H1 (cell line): ENCODE measurements around the gene EGF. TPM values are rescaled to one million over a fixed set of nuclear protein-coding genes. Genes with fewer than 3 reads are reported as not detected.

ENCODE experiments used
- CTCF ChIA-PET: fragments of 300-600 bp; sonication (Branson Sonifier 250); formaldehyde crosslinking; loops from one replicate; lab custom pipeline; 2021; ENCODE audit not compliant: partially characterized antibody; lab: Charles Lee
- POLR2A ChIA-PET: fragments of 300-600 bp; sonication (Branson Sonifier 250); formaldehyde crosslinking; loops from one replicate; lab custom pipeline; 2021; ENCODE audit warnings: inconsistent platforms; ENCODE audit not compliant: partially characterized antibody; lab: Charles Lee
- DNase-seq, 2 experiments: peaks; one replicate each; pipeline versions ENCODE4 v3.0.0 to v3.0.0-alpha.2; 2010 to 2022; ENCODE audit warnings: low spot score in 2 of 2, low read depth in 1 of 2, mixed read lengths in 1 of 2
- FAIRE-seq: peaks from 2 replicates; lab custom pipeline; 2011; peaks lifted over from hg19 to GRCh38; lab: Jason Lieb, UNC
- H2AFZ ChIP-seq: 2 replicates; pipeline ENCODE4 v1.8.1; 2012; ENCODE audit warnings: low read length, inconsistent platforms
- H2AK5ac ChIP-seq: 2 replicates; pipeline ENCODE4 v1.6.1; 2013; ENCODE audit warnings: low read depth, low read length
- H2BK120ac ChIP-seq: replicated peaks from 2 replicates; pipeline ENCODE3; 2013; ENCODE audit warnings: low read depth, low read length, inconsistent platforms
- H2BK12ac ChIP-seq: 2 replicates; pipeline ENCODE4 v1.6.1; 2013; ENCODE audit warnings: low read depth, low read length
- H2BK15ac ChIP-seq: 2 replicates; pipeline ENCODE4 v1.6.1; 2013; ENCODE audit warnings: low read length
- H2BK20ac ChIP-seq: 2 replicates; pipeline ENCODE4 v1.6.1; 2013; ENCODE audit warnings: low read length
- H2BK5ac ChIP-seq: 2 replicates; pipeline ENCODE4 v1.6.1; 2013; ENCODE audit warnings: low read depth, low read length
- H3K14ac ChIP-seq: 2 replicates; pipeline ENCODE4 v1.6.1; 2013; ENCODE audit warnings: inconsistent platforms; ENCODE audit not compliant: insufficient read length
- H3K18ac ChIP-seq: 2 replicates; pipeline ENCODE4 v1.6.1; 2013; ENCODE audit warnings: low read length; ENCODE audit errors: extremely low read depth
- H3K23ac ChIP-seq: 2 replicates; pipeline ENCODE4 v1.6.1; 2013; ENCODE audit warnings: inconsistent platforms; ENCODE audit not compliant: insufficient read length
- H3K23me2 ChIP-seq: 2 replicates; pipeline ENCODE4 v1.6.1; 2013; ENCODE audit warnings: low read depth, low read length
- H3K27ac ChIP-seq: 2 replicates; pipeline ENCODE4 v1.6.1; 2011; ENCODE audit warnings: low read depth, low read length, inconsistent platforms
- H3K27me3 ChIP-seq, 4 experiments: replicated peaks in 1 of 4; 1 replicate in 1 of 4; 2 replicates in 3 of 4; pipeline versions ENCODE4 v1.6.1 to v1.8.1; 2011 to 2013; ENCODE audit warnings: low read length in 3 of 4, mild to moderate bottlenecking in 3 of 4, inconsistent platforms in 2 of 4, mixed read lengths in 2 of 4, moderate library complexity in 1 of 4; ENCODE audit not compliant: control insufficient read depth in 3 of 4, insufficient read depth in 3 of 4; ENCODE audit errors: extremely low read depth in 1 of 4
- H3K36me3 ChIP-seq, 4 experiments: 2 replicates each; pipeline versions ENCODE4 v1.6.1 to v1.8.1; 2011 to 2013; ENCODE audit warnings: mild to moderate bottlenecking in 4 of 4, low read length in 3 of 4, moderate library complexity in 2 of 4, control low read depth in 1 of 4, inconsistent platforms in 1 of 4; ENCODE audit not compliant: insufficient read depth in 4 of 4, control insufficient read depth in 2 of 4
- H3K4ac ChIP-seq: replicated peaks from 2 replicates; pipeline ENCODE3; 2013; ENCODE audit warnings: low read length, low read depth, mixed read lengths, inconsistent platforms; ENCODE audit not compliant: insufficient read length
- H3K4me1 ChIP-seq, 4 experiments: replicated peaks in 1 of 4; 1 replicate in 1 of 4; 2 replicates in 3 of 4; pipeline versions ENCODE4 v1.6.1 to v1.8.1; 2011 to 2013; ENCODE audit warnings: low read length in 3 of 4, inconsistent platforms in 2 of 4, mixed read lengths in 1 of 4; ENCODE audit not compliant: insufficient read depth in 4 of 4, control insufficient read depth in 3 of 4
- H3K4me2 ChIP-seq, 2 experiments: 2 replicates each; pipeline versions ENCODE4 v1.6.1 to v1.8.1; 2011 to 2013; ENCODE audit warnings: low read depth in 2 of 2, low read length in 2 of 2, control low read depth in 1 of 2, inconsistent platforms in 1 of 2, mild to moderate bottlenecking in 1 of 2; ENCODE audit not compliant: insufficient read depth in 1 of 2
- H3K4me3 ChIP-seq, 4 experiments: fragments of 200-600, 300-600 bp in 1 of 4; sonication (generic), shearing (Covaris generic), sonication (Bioruptor Twin) in 1 of 4; 2 replicates each; pipeline versions ENCODE4 v1.5.1 to v1.8.1; 2011 to 2016; ENCODE audit warnings: low read length in 4 of 4, low read depth in 3 of 4, control low read depth in 2 of 4, inconsistent platforms in 2 of 4, mild to moderate bottlenecking in 2 of 4, mixed read lengths in 1 of 4, moderate library complexity in 1 of 4; ENCODE audit not compliant: insufficient read depth in 2 of 4; ENCODE audit errors: extremely low read depth in 1 of 4
- H3K56ac ChIP-seq: replicated peaks from 2 replicates; pipeline ENCODE3; 2013; ENCODE audit warnings: low read depth, mild to moderate bottlenecking, mixed read lengths, low read length, inconsistent platforms; ENCODE audit not compliant: insufficient read length
- H3K79me1 ChIP-seq: 2 replicates; pipeline ENCODE4 v1.6.1; 2013; ENCODE audit warnings: low read depth, low read length, control low read depth
- H3K79me2 ChIP-seq, 2 experiments: 2 replicates each; pipeline versions ENCODE4 v1.6.1 to v1.8.1; 2012 to 2013; ENCODE audit warnings: low read length in 2 of 2, mild to moderate bottlenecking in 2 of 2, inconsistent platforms in 1 of 2; ENCODE audit not compliant: insufficient read depth in 2 of 2, control insufficient read depth in 1 of 2
- H3K9ac ChIP-seq, 4 experiments: replicated peaks in 1 of 4; 1 replicate in 1 of 4; 2 replicates in 3 of 4; pipeline versions ENCODE4 v1.6.1 to v1.8.1; 2011 to 2013; ENCODE audit warnings: low read depth in 3 of 4, low read length in 3 of 4, control low read depth in 2 of 4, mild to moderate bottlenecking in 2 of 4, moderate library complexity in 2 of 4, inconsistent platforms in 1 of 4; ENCODE audit errors: extremely low read depth in 1 of 4
- H3K9me3 ChIP-seq, 2 experiments: 2 replicates each; pipeline versions ENCODE4 v1.6.1 to v1.8.1; 2012 to 2013; ENCODE audit warnings: mild to moderate bottlenecking in 2 of 2, moderate library complexity in 2 of 2, control low read depth in 1 of 2, inconsistent platforms in 1 of 2, low read depth in 1 of 2, low read length in 1 of 2, mixed read lengths in 1 of 2; ENCODE audit not compliant: insufficient read depth in 2 of 2
- H4K20me1 ChIP-seq, 2 experiments: replicated peaks in 1 of 2; 2 replicates each; pipeline versions ENCODE3 to v1.8.1; 2011 to 2013; ENCODE audit warnings: inconsistent platforms in 2 of 2, low read length in 2 of 2, mild to moderate bottlenecking in 1 of 2; ENCODE audit not compliant: insufficient read depth in 2 of 2, control insufficient read depth in 1 of 2
- H4K5ac ChIP-seq: 2 replicates; pipeline ENCODE4 v1.6.1; 2013; ENCODE audit warnings: low read length, low read depth, mixed read lengths, inconsistent platforms; ENCODE audit not compliant: insufficient read length
- H4K8ac ChIP-seq: 2 replicates; pipeline ENCODE4 v1.8.0; 2013; ENCODE audit warnings: mild to moderate bottlenecking, moderate library complexity, low read length, inconsistent platforms; ENCODE audit not compliant: insufficient read depth; ENCODE audit errors: extremely low read depth
- H4K91ac ChIP-seq: replicated peaks from 2 replicates; pipeline ENCODE3; 2013; ENCODE audit warnings: low read length, mixed read lengths, inconsistent platforms; ENCODE audit not compliant: insufficient read length
- ASH2L ChIP-seq: fragments of 200-600, 300-600 bp; sonication (generic); IDR thresholded peaks from one replicate; pipeline ENCODE4 v1.7.1; 2017; ENCODE audit warnings: low read length
- BCL11A ChIP-seq, 2 experiments: IDR thresholded peaks; one replicate each; pipeline ENCODE4 v1.6.1; 2011; ENCODE audit warnings: low read depth in 2 of 2, low read length in 2 of 2, mild to moderate bottlenecking in 2 of 2
- HDAC6 ChIP-seq: IDR thresholded peaks from one replicate; pipeline ENCODE4 v1.7.1; 2012; ENCODE audit warnings: low read depth, mild to moderate bottlenecking, inconsistent platforms, low read length, moderate library complexity
- NRF1 ChIP-seq: IDR thresholded peaks from 2 replicates; pipeline ENCODE4 v1.6.1; 2011; ENCODE audit warnings: mild to moderate bottlenecking, low read depth, low read length, improper control_type of control experiment
- RAD21 ChIP-seq, 2 experiments: IDR thresholded peaks in 1 of 2; conservative IDR thresholded peaks in 1 of 2; 2 replicates each; pipeline ENCODE4 v1.6.1; 2011; ENCODE audit warnings: low read depth in 2 of 2, low read length in 2 of 2, improper control_type of control experiment in 1 of 2, inconsistent platforms in 1 of 2, mild to moderate bottlenecking in 1 of 2, moderate library complexity in 1 of 2
- RBBP5 ChIP-seq: IDR thresholded peaks from 2 replicates; pipeline ENCODE4 v1.7.1; 2012; ENCODE audit warnings: low read depth, mild to moderate bottlenecking, inconsistent platforms, low read length, moderate library complexity, borderline replicate concordance
- RNF2 ChIP-seq: fragments of 200-900, 300-1000 bp; sonication (generic); IDR thresholded peaks from 2 replicates; pipeline ENCODE4 v1.7.1; 2016; ENCODE audit warnings: borderline replicate concordance, low read depth, mild to moderate bottlenecking, antibody characterized with exemption, low read length; ENCODE audit not compliant: poor library complexity, severe bottlenecking; ENCODE audit errors: missing control alignments
- SP4 ChIP-seq: IDR thresholded peaks from 2 replicates; pipeline ENCODE4 v1.6.1; 2012; ENCODE audit warnings: low read length, inconsistent platforms
- SUZ12 ChIP-seq: fragments of 200-600 bp; sonication (generic); IDR thresholded peaks from 2 replicates; pipeline ENCODE4 v1.6.1; 2012; ENCODE audit warnings: mild to moderate bottlenecking, inconsistent platforms, low read length, moderate library complexity, mixed read lengths
- TAF1 ChIP-seq: IDR thresholded peaks from 2 replicates; pipeline ENCODE4 v1.6.1; 2011; ENCODE audit warnings: mild to moderate bottlenecking, low read depth, low read length
- TBP ChIP-seq: IDR thresholded peaks from 2 replicates; pipeline ENCODE4 v1.6.1; 2011; ENCODE audit warnings: low read depth, low read length, improper control_type of control experiment
- WGBS, 2 experiments: shearing (Covaris generic) in 1 of 2; methylation state at CpG; one replicate each; pipeline versions ENCODE4 v1.1.6 to v1.1.7; 2013 to 2015; ENCODE audit warnings: low lambda C conversion rate in 2 of 2, mixed read lengths in 2 of 2, inconsistent platforms in 1 of 2, low coverage in 1 of 2, missing lambda C conversion rate in 1 of 2; ENCODE audit not compliant: insufficient replicate concordance in 2 of 2, insufficient coverage in 1 of 2, insufficient read length in 1 of 2; ENCODE audit errors: extremely low coverage in 1 of 2, missing lambda C conversion rate in 1 of 2; 5-methylcytosine and 5-hydroxymethylcytosine counted together
- polyA plus RNA-seq, 7 experiments: library from polyadenylated mRNA; depleted of rRNA in 3 of 7; stranded (reverse) in 5 of 7; unstranded in 2 of 7; fragments of >200 nt in 5 of 7; fragments of 200-250 nt in 2 of 7; gene quantifications; 1 replicate in 5 of 7; 2 replicates in 1 of 7; 4 replicates in 1 of 7; pipeline versions ENCODE4 v1.2.1 to v1.2.3, GENCODE V29; 2011 to 2013; ENCODE audit warnings: missing spikeins in 2 of 7, mixed read lengths in 2 of 7
- total RNA-seq: library from RNA; stranded (reverse); fragmentation: NEBNext Ultra II Directional; extraction: Animal tissue kit (Norgen Biotek cat#: 25700); gene quantifications from 2 replicates; pipeline ENCODE4 v1.2.1, GENCODE V29; 2021
- TF ChIP-seq, protein P1 (sequence below): IDR thresholded peaks from 2 replicates; pipeline ENCODE4 v1.6.1; 2012; ENCODE audit warnings: inconsistent platforms

Gene EGF
- total and polyA plus RNA-seq, 2 of the 8 experiments (the other 6 are each of a cell fraction or from before 2014, with no cell fraction given): 1.5 to 2.6 TPM

GRCh38 chr4:109873791-109874514, 38.7 kb upstream of the EGF start:
- H2AK5ac ChIP-seq: no peak overlapping the region
- CTCF ChIA-PET: interaction anchor here (0.6 to 1.1 kb wide), 4 partner anchors 8 to 280 kb away, joined by 3 to 5 read pairs (median 4); no protein-coding TSS in a partner anchor
- TF ChIP-seq SP4 (no peak), SUZ12 (no peak), NRF1 (no peak), ASH2L (no peak), BCL11A (IDR thresholded peaks at IDR 0.05; ENCODE audit: low read depth in 2 of 2, low read length in 2 of 2) (no peak), RBBP5 (no peak), RAD21 (IDR thresholded peaks at IDR 0.05 in 1 of 2, conservative IDR thresholded peaks at IDR 0.05 in 1 of 2; ENCODE audit: low read depth in 2 of 2, low read length in 2 of 2) (no peak), TAF1 (no peak), HDAC6 (no peak), TBP (no peak), RNF2 (no peak)
- TF ChIP-seq, protein P1, sequence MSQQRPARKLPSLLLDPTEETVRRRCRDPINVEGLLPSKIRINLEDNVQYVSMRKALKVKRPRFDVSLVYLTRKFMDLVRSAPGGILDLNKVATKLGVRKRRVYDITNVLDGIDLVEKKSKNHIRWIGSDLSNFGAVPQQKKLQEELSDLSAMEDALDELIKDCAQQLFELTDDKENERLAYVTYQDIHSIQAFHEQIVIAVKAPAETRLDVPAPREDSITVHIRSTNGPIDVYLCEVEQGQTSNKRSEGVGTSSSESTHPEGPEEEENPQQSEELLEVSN: no peak

More at GRCh38 chr4:109873791-109874514, 38.7 kb upstream of the EGF start:
- Histone ChIP-seq H3K27ac (no peak overlapping the region), H3K79me1 (no peaks in the 10 kb centered on the region), H4K20me1 (no peaks in the 10 kb centered on the region), H4K8ac (no peak overlapping the region), H3K4me2 (no peak overlapping the region), H3K23ac (no peak overlapping the region), H2BK20ac (no peak overlapping the region), H4K91ac (no peak overlapping the region), H3K14ac (no peak overlapping the region), H3K36me3 (no peaks in the 10 kb centered on the region), H2BK12ac (no peak overlapping the region), H3K27me3 (no peaks in the 10 kb centered on the region), H3K4ac (no peak overlapping the region), H2BK5ac (no peak overlapping the region), H3K18ac (no peak overlapping the region), H4K5ac (no peak overlapping the region), H3K9ac (no peak overlapping the region), H3K23me2 (no peaks in the 10 kb centered on the region), H3K56ac (no peak overlapping the region), H2BK120ac (no peak overlapping the region), H3K9me3 (no peaks in the 10 kb centered on the region), H2AFZ (no peak overlapping the region), H3K4me1 (no peaks in the 10 kb centered on the region), H3K4me3 (no peak overlapping the region), H3K79me2 (no peaks in the 10 kb centered on the region), H2BK15ac (no peak overlapping the region)
- FAIRE-seq (no peak), DNase-seq (no peak)
- POLR2A ChIA-PET: no interaction called here
- 81% methylated on average over 11 of the region's 11 CpGs; no CpG with 5 or more reads in 1 of the 2 experiments for WGBS, 2 experiments
